CD8-positive, alpha-beta memory T cell (primary cell): ENCODE measurements around the gene SPARCL1. TPM values are rescaled to one million over a fixed set of nuclear protein-coding genes. Genes with fewer than 3 reads are reported as not detected.

Experiments
- CTCF ChIA-PET: fragments of 350-600 bp; sonication (Branson Sonifier 250); formaldehyde crosslinking; loops from one replicate; lab custom pipeline; 2021; ENCODE audit warnings: antibody characterized with exemption; lab: Charles Lee
- POLR2A ChIA-PET: fragments of 350-600 bp; sonication (Branson Sonifier 250); formaldehyde crosslinking; loops from one replicate; lab custom pipeline; 2021; ENCODE audit warnings: antibody characterized with exemption; lab: Charles Lee
- DNase-seq, 5 donors: peaks; one replicate each; pipeline versions ENCODE4 v3.0.0 to v3.0.0-alpha.2; 2020 to 2022; ENCODE audit warnings: mixed read lengths in 1 of 5
- H3K27ac ChIP-seq: one replicate; pipeline ENCODE4 v1.7.0; 2013; ENCODE audit warnings: low read depth, mild to moderate bottlenecking, low read length, moderate library complexity
- H3K27me3 ChIP-seq: 2 replicates; pipeline ENCODE4 v1.7.0; 2013; ENCODE audit warnings: low read length, mild to moderate bottlenecking; ENCODE audit not compliant: insufficient read depth, poor library complexity, severe bottlenecking
- H3K36me3 ChIP-seq: 2 replicates; pipeline ENCODE4 v1.7.0; 2013; ENCODE audit warnings: mild to moderate bottlenecking, low read length, moderate library complexity; ENCODE audit not compliant: insufficient read depth
- H3K4me1 ChIP-seq: 2 replicates; pipeline ENCODE4 v1.7.0; 2013; ENCODE audit warnings: mild to moderate bottlenecking, low read length, moderate library complexity; ENCODE audit not compliant: insufficient read depth
- H3K4me3 ChIP-seq: 2 replicates; pipeline ENCODE4 v1.7.0; 2013; ENCODE audit warnings: mild to moderate bottlenecking, low read length
- H3K9me3 ChIP-seq: 2 replicates; pipeline ENCODE4 v1.7.0; 2013; ENCODE audit warnings: mild to moderate bottlenecking, low read length
- H3K27ac Mint-ChIP-seq, 8 donors: one replicate each; pipeline ENCODE4 v1.8.0; 2020 to 2021; ENCODE audit warnings: mixed read lengths in 8 of 8, mild to moderate bottlenecking in 6 of 8, inconsistent platforms in 3 of 8, moderate library complexity in 3 of 8
- H3K27me3 Mint-ChIP-seq, 2 donors: one replicate each; pipeline ENCODE4 v1.8.0; 2020 to 2021; ENCODE audit warnings: mixed read lengths in 2 of 2, mild to moderate bottlenecking in 1 of 2, moderate library complexity in 1 of 2
- H3K36me3 Mint-ChIP-seq, 3 donors: one replicate each; pipeline ENCODE4 v1.8.0; 2020 to 2021; ENCODE audit warnings: mixed read lengths in 3 of 3, inconsistent platforms in 1 of 3, mild to moderate bottlenecking in 1 of 3
- H3K4me1 Mint-ChIP-seq, 3 donors: one replicate each; pipeline ENCODE4 v1.8.0; 2020 to 2021; ENCODE audit warnings: mixed read lengths in 3 of 3, inconsistent platforms in 1 of 3, mild to moderate bottlenecking in 1 of 3
- H3K4me3 Mint-ChIP-seq, 7 donors: one replicate each; pipeline ENCODE4 v1.8.0; 2020 to 2021; ENCODE audit warnings: mixed read lengths in 7 of 7, mild to moderate bottlenecking in 6 of 7, moderate library complexity in 4 of 7, inconsistent platforms in 2 of 7
- H3K9me3 Mint-ChIP-seq, 5 donors: one replicate each; pipeline ENCODE4 v1.8.0; 2020 to 2022; ENCODE audit warnings: mixed read lengths in 5 of 5, mild to moderate bottlenecking in 3 of 5, moderate library complexity in 2 of 5, inconsistent platforms in 1 of 5
- polyA plus RNA-seq: library from polyadenylated mRNA; unstranded; fragments of 300-500 nt; fragmentation: Illumina TruSeq; gene quantifications from one replicate; pipeline ENCODE4 v1.2.3, GENCODE V29; 2021
- total RNA-seq, 2 experiments: library from RNA; stranded (reverse); gene quantifications; one replicate each; pipeline ENCODE4 v1.2.3, GENCODE V29; 2021

Gene SPARCL1
- total and polyA plus RNA-seq, 3 experiments from 2014 or later = not detected

DNA sequence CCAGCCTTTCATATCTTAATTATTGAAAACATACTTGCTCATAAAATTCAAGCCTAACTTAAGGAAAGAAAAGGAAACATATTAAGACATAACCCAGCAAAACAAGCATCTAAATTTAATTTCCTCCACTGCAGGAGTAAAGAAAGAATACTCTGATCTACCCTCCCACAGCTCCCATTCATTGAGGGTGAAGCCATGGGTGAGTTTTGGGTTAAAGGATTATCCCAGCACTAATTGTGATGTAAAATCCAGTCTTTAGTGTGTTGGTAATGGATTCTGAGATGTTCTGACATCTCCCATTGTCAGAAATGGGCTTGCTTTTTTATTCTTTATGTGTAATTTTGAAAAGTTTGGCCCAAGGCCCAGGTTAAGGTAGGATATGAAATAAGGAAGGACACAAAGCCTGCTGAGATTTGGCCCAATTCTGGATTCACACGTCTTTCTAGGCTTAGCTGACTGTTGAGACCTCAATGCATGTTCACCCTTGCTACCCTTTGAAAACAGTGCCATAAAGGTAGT lies 50.4 kb downstream of the SPARCL1 start:
- no peak overlapping the region for H3K4me3 Mint-ChIP-seq
- DNase-seq = no peak
- no peaks in the 10 kb centered on the region for H3K27me3 ChIP-seq
- H3K9me3 ChIP-seq = no peaks in the 10 kb centered on the region
- H3K36me3 ChIP-seq = no peaks in the 10 kb centered on the region
- H3K36me3 Mint-ChIP-seq = peaks cover 0 to 2% (median 0%) of the 10 kb centered on the region in 3 donors
- H3K4me1 Mint-ChIP-seq = no peaks in the 10 kb centered on the region
- H3K27ac ChIP-seq = no peak overlapping the region
- CTCF ChIA-PET = no interaction called here
- no peaks in the 10 kb centered on the region for H3K9me3 Mint-ChIP-seq
- H3K27ac Mint-ChIP-seq = no peak overlapping the region
- no peaks in the 10 kb centered on the region for H3K4me1 ChIP-seq
- no peak overlapping the region for H3K4me3 ChIP-seq
- peaks cover 0 to 1% of the 10 kb centered on the region in 2 donors for H3K27me3 Mint-ChIP-seq
- POLR2A ChIA-PET = no interaction called here

DNA sequence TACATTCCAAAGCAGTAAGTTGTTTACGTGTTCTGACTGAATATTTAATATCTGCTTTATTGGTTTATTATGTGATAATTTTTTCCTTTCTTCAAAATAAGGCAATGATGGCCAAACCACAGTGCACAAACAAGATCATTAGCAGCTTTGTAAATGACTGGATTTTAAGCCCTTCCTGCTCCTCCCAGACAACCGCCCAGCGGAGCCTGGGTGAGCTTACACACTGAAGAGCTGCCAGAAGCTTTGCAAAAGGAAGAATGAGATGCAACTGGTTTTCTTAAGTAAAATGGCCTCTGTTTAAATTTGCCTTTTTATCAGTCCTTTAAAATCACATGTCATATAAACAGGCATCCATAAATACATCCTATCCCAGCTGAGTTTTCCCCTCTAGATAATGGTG lies 52.2 kb downstream of the SPARCL1 start:
- H3K4me3 Mint-ChIP-seq = no peak overlapping the region
- Histone ChIP-seq H3K4me1 (no peaks in the 10 kb centered on the region), H3K36me3 (no peaks in the 10 kb centered on the region), H3K27me3 (no peaks in the 10 kb centered on the region), H3K9me3 (no peaks in the 10 kb centered on the region), H3K4me3 (no peak overlapping the region), H3K27ac (no peak overlapping the region)
- H3K27me3 Mint-ChIP-seq = peaks cover 0 to 1% of the 10 kb centered on the region in 2 donors
- ChIA-PET POLR2A (no interaction called here), CTCF (no interaction called here)
- peaks cover 0 to 2% (median 0%) of the 10 kb centered on the region in 3 donors for H3K36me3 Mint-ChIP-seq
- no peaks in the 10 kb centered on the region for H3K9me3 Mint-ChIP-seq
- no peak for DNase-seq
- no peaks in the 10 kb centered on the region for H3K4me1 Mint-ChIP-seq
- H3K27ac Mint-ChIP-seq = no peak overlapping the region

DNA sequence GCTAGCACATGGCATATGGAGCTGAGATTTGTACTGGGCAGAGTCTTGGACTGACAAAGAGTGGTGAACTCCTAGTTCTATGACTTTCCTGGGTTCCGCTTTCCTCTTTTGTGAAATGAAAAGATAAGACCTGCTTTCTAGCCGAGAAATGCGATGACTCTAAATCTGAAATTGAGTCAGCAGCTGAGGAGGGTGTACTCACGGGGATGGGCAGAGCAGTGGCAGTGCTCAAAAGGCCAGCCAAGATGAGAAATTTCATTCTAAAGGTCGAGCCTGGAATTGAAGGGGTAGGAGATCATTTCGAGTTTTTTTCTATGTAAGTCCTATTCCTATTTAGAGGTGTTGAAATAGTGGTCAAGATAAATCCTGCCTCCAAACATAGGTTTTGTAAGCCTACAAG lies 59.8 kb downstream of the SPARCL1 start:
- no peaks in the 10 kb centered on the region for H3K9me3 Mint-ChIP-seq
- Histone ChIP-seq H3K27me3 (no peaks in the 10 kb centered on the region), H3K36me3 (no peaks in the 10 kb centered on the region), H3K4me1 (no peaks in the 10 kb centered on the region), H3K27ac (no peak overlapping the region), H3K9me3 (no peaks in the 10 kb centered on the region), H3K4me3 (no peak overlapping the region)
- no peak overlapping the region for H3K4me3 Mint-ChIP-seq
- no peak for DNase-seq
- no peaks in the 10 kb centered on the region for H3K4me1 Mint-ChIP-seq
- H3K27ac Mint-ChIP-seq = no peak overlapping the region
- no peaks in the 10 kb centered on the region for H3K36me3 Mint-ChIP-seq
- H3K27me3 Mint-ChIP-seq = no peaks in the 10 kb centered on the region
- ChIA-PET CTCF (interaction anchor here (7.6 kb wide), 1 partner anchor 94 kb away, joined by 64 read pairs; no protein-coding TSS in a partner anchor), POLR2A (no interaction called here)

DNA sequence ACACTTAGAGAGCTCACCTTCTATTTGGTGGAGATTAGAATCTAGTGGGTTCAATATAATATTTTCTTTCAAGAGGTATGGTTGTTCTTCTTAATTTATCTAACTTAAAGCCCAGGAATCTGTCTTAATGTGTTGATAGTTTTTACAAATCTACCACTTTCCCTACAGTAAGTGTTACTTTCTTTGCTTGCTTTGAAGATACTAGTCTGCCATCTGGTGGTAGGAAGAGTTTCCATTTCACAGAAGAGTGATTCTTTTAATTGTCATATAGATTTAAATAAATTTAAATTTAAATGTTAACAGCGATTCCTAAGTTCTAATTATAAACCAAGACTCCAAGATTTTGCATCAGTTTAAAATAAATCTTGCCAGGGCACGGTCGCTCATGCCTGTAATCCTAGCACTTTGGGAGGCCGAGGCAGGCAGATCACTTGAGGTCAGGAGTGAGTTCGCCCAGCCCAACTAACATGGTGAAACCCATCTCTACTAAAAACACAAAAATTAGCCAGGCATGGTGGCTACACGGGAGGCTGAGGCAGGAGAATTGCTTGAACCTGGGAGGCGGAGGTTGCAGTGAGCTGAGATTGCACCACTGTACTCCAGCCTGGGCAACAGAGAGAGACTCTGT lies 63.3 kb downstream of the SPARCL1 start:
- DNase-seq = peak in 2 of 5 donors; percentile 22 to 39
- no peak overlapping the region for H3K4me3 Mint-ChIP-seq
- Histone ChIP-seq H3K4me3 (no peak overlapping the region), H3K9me3 (no peaks in the 10 kb centered on the region), H3K27me3 (no peaks in the 10 kb centered on the region), H3K36me3 (no peaks in the 10 kb centered on the region), H3K27ac (no peak overlapping the region), H3K4me1 (no peaks in the 10 kb centered on the region)
- ChIA-PET CTCF (interaction anchor here (0.9 to 7.6 kb wide), 6 partner anchors 10 to 230 kb away, joined by 4 to 64 read pairs (median 5); partner anchors contain the start of gene HSD17B11), POLR2A (no interaction called here)
- H3K4me1 Mint-ChIP-seq = no peaks in the 10 kb centered on the region
- no peaks in the 10 kb centered on the region for H3K36me3 Mint-ChIP-seq
- H3K27me3 Mint-ChIP-seq = no peaks in the 10 kb centered on the region
- no peaks in the 10 kb centered on the region for H3K9me3 Mint-ChIP-seq
- no peak overlapping the region for H3K27ac Mint-ChIP-seq

DNA sequence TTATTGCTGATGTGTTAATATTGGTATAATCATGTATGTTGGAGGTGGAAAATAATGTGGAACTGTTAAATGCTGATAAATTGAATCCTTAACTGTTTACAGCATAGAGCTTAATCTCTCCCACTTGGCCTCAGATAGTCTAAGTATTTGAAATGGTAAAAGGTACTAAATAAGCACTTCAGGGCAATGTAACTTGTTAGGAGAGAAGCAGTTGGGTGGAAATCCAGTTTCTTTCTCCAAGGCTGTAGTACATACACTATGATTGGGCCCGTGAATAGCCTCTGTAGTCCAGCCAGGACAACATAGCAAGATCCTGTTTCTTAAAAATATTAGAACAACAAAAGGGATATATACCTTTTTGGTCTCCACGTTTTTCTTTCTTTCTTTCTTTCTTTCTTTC lies 67.1 kb downstream of the SPARCL1 start:
- no peaks in the 10 kb centered on the region for H3K27me3 ChIP-seq
- H3K27ac ChIP-seq = no peak overlapping the region
- POLR2A ChIA-PET = no interaction called here
- CTCF ChIA-PET = no interaction called here
- Mint-ChIP-seq H3K4me1 (no peaks in the 10 kb centered on the region), H3K36me3 (peaks cover 10 to 23% (median 15%) of the 10 kb centered on the region in 3 donors), H3K4me3 (no peak overlapping the region), H3K27me3 (no peaks in the 10 kb centered on the region), H3K27ac (no peak overlapping the region), H3K9me3 (no peaks in the 10 kb centered on the region)
- no peaks in the 10 kb centered on the region for H3K9me3 ChIP-seq
- no peak overlapping the region for H3K4me3 ChIP-seq
- DNase-seq = no peak
- H3K36me3 ChIP-seq = peaks cover 3% of the 10 kb centered on the region
- H3K4me1 ChIP-seq = no peaks in the 10 kb centered on the region

DNA sequence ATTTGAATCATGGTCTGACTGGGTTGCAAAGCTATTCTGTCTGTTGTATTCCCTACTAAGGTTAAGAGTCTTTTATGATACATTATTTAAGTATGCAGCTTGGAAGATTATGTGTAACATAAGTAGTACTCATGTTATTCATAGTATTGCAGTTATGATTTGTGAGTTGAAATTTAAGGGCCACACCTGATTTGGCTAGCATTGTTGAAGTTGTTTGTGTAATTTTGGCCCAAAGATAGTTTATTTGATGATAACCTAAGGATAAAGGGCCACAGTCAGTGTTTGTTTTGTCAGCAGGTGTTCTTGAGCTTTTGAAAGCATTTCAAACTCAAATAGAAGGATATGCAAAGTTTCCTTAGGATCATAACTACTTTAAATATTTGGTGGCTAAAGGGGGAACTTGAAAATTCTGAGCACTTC lies 67.9 kb downstream of the SPARCL1 start:
- no peak overlapping the region for H3K4me3 Mint-ChIP-seq
- Histone ChIP-seq H3K9me3 (no peaks in the 10 kb centered on the region), H3K36me3 (peaks cover 3% of the 10 kb centered on the region), H3K4me1 (no peaks in the 10 kb centered on the region), H3K4me3 (no peak overlapping the region), H3K27ac (no peak overlapping the region), H3K27me3 (no peaks in the 10 kb centered on the region)
- H3K27ac Mint-ChIP-seq = peak overlapping the region in 1 of 8 donors; percentile 5
- peaks cover 10 to 27% (median 15%) of the 10 kb centered on the region in 3 donors for H3K36me3 Mint-ChIP-seq
- DNase-seq = no peak
- ChIA-PET CTCF (no interaction called here), POLR2A (no interaction called here)
- H3K9me3 Mint-ChIP-seq = no peaks in the 10 kb centered on the region
- no peaks in the 10 kb centered on the region for H3K4me1 Mint-ChIP-seq
- no peaks in the 10 kb centered on the region for H3K27me3 Mint-ChIP-seq

DNA sequence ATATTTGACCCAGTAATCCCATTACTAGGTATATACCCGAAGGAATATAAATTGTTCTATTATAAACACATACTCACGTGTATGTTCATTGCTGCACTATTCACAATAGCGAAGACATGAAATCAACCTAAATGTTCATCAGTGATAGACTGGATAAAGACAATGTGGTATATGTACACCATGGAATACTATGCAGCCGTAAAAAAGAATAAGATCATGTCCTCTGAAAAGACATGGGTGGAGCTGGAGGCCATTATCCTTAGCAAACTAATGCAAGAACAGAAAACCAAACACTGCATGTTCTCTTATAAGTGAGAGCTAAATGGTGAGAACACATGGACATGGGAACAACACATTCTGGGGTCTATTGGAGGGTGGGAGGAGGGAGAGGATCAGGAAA lies 70.3 kb downstream of the SPARCL1 start:
- H3K4me3 Mint-ChIP-seq = no peak overlapping the region
- peaks cover 0 to 1% (median 0%) of the 10 kb centered on the region in 3 donors for H3K4me1 Mint-ChIP-seq
- ChIA-PET POLR2A (no interaction called here), CTCF (interaction anchor here (0.9 to 1.9 kb wide), 2 partner anchors 13 to 83 kb away, joined by 3 to 6 read pairs; no protein-coding TSS in a partner anchor)
- H3K4me3 ChIP-seq = no peak overlapping the region
- H3K27me3 ChIP-seq = no peaks in the 10 kb centered on the region
- H3K27ac Mint-ChIP-seq = no peak overlapping the region
- no peaks in the 10 kb centered on the region for H3K4me1 ChIP-seq
- H3K9me3 Mint-ChIP-seq = no peaks in the 10 kb centered on the region
- no peaks in the 10 kb centered on the region for H3K9me3 ChIP-seq
- no peaks in the 10 kb centered on the region for H3K27me3 Mint-ChIP-seq
- peaks cover 8% of the 10 kb centered on the region for H3K36me3 ChIP-seq
- H3K27ac ChIP-seq = no peak overlapping the region
- no peak for DNase-seq
- peaks cover 15 to 46% (median 22%) of the 10 kb centered on the region in 3 donors for H3K36me3 Mint-ChIP-seq

DNA sequence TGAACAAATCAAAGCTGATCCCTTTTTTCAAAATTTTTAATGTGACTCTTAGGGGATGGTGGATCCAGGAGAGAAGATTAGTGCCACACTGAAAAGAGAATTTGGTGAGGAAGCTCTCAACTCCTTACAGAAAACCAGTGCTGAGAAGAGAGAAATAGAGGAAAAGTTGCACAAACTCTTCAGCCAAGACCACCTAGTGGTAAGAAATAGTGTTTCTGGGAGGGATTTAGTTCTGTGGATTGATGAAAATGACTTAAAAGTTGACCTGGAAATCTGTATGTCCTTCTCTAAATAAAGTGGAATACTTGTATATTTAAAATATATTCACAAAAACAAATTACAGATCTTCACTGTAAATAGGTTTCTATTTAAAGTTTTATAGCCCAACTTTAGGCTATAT lies 77.6 kb downstream of the SPARCL1 start:
- CTCF ChIA-PET = no interaction called here

More for the DNA sequence above, 77.6 kb downstream of the SPARCL1 start:
- no peak for DNase-seq
- Histone ChIP-seq H3K36me3 (peaks cover 11% of the 10 kb centered on the region), H3K27me3 (no peaks in the 10 kb centered on the region), H3K4me3 (no peak overlapping the region), H3K4me1 (no peaks in the 10 kb centered on the region), H3K27ac (no peak overlapping the region), H3K9me3 (no peaks in the 10 kb centered on the region)
- Mint-ChIP-seq H3K4me3 (no peak overlapping the region), H3K36me3 (peaks cover 9 to 66% (median 11%) of the 10 kb centered on the region in 3 donors), H3K4me1 (peaks cover 0 to 2% (median 1%) of the 10 kb centered on the region in 3 donors), H3K9me3 (no peaks in the 10 kb centered on the region), H3K27ac (no peak overlapping the region), H3K27me3 (no peaks in the 10 kb centered on the region)
- POLR2A ChIA-PET = no interaction called here
